ENCODE data around the gene P4HA2. TPM values are rescaled to one million over a fixed set of nuclear protein-coding genes. Genes with fewer than 3 reads are reported as not detected.

Gene P4HA2
- total and polyA plus RNA-seq, 2 experiments from 2014 or later = 5.9 to 8.0 TPM

DNA sequence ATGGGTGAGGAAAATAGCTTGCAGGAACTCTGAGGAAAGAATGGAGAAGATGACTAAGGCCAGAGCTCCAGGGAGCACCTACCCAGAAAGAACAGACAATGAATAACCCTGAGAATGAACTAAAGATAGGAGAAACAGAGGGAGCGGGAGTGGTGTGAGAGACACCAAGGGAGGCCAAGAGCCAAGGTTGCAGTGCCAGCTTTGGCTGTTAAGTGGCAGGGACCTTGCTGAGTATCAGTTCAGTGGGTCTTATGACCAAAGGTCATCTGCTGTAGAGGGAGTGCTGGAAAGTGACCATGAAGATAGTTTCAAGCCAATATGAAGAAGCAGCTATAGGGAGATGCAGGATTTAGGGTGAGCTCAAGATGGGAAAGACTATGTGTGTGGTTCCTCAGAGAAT, 16.7 kb downstream of the P4HA2 start:
- Histone ChIP-seq H3K9me2 (ENCODE audit: insufficient read depth) (0 out of 2 replicates have a peak, but pooled peaks cover 5% of the 10 kb centered on the region), H3K4me1 (ENCODE audit: insufficient read depth) (no peaks in the 10 kb centered on the region), H3K79me2 (replicated peaks; ENCODE audit: insufficient read depth) (no peaks in the 10 kb centered on the region), H3K4me3 (no peak overlapping the region), H3K27me3 (ENCODE audit: insufficient read depth) (no peaks in the 10 kb centered on the region), H3K4me2 (no peak overlapping the region), H3K36me3 (ENCODE audit: insufficient read depth) (no peaks in the 10 kb centered on the region), H4K20me1 (replicated peaks; ENCODE audit: insufficient read depth) (no peaks in the 10 kb centered on the region), H2AFZ (no peak overlapping the region), H3K27ac (ENCODE audit: low read depth) (no peak overlapping the region), H3F3A (replicated peaks; ENCODE audit: low read depth) (no peaks in the 10 kb centered on the region)
- Mint-ChIP-seq H3K4me1 (peaks cover 6% of the 10 kb centered on the region; the same call in 2 of the 3 replicates), H3K4me3 (no peak overlapping the region), H3K27me3 (ENCODE audit: insufficient read depth, low read depth, poor library complexity) (peaks cover 4% of the 10 kb centered on the region), H3K9me3 (no peaks in the 10 kb centered on the region), H3K36me3 (ENCODE audit: low read depth) (no peaks in the 10 kb centered on the region), H3K27ac (no peak overlapping the region)
- DNase-seq (ENCODE audit: low spot score) (no peak), ATAC-seq (no peak)
- TF ChIP-seq NANOG (IDR thresholded peaks at IDR 0.05; ENCODE audit: borderline replicate concordance) = no peak
- no peak for TF ChIP-seq STAT1 (IDR thresholded peaks at IDR 0.05; ENCODE audit: unreplicated experiment)
- TF ChIP-seq EZH2 (IDR thresholded peaks at IDR 0.05; ENCODE audit: low read depth, unreplicated experiment) = no peak
- TF ChIP-seq, protein P1, sequence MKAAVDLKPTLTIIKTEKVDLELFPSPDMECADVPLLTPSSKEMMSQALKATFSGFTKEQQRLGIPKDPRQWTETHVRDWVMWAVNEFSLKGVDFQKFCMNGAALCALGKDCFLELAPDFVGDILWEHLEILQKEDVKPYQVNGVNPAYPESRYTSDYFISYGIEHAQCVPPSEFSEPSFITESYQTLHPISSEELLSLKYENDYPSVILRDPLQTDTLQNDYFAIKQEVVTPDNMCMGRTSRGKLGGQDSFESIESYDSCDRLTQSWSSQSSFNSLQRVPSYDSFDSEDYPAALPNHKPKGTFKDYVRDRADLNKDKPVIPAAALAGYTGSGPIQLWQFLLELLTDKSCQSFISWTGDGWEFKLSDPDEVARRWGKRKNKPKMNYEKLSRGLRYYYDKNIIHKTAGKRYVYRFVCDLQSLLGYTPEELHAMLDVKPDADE (IDR thresholded peaks at IDR 0.05) = no peak
- no peak for TF ChIP-seq CREB1 (CRISPR knock-in tag; IDR thresholded peaks at IDR 0.05; ENCODE audit: low read depth)
- TF ChIP-seq CTCF (conservative IDR thresholded peaks at IDR 0.05; ENCODE audit: low read depth in 2 of 2) = no peak
- TF ChIP-seq EZH2phosphoT487 (IDR thresholded peaks at IDR 0.05; ENCODE audit: unreplicated experiment) = no peak
- TF ChIP-seq POLR2AphosphoS5 (IDR thresholded peaks at IDR 0.05; ENCODE audit: low read depth) = no peak
- TF ChIP-seq JUNB (IDR thresholded peaks at IDR 0.05; ENCODE audit: unreplicated experiment) = no peak
- TF ChIP-seq ZNF331 (CRISPR knock-in tag; IDR thresholded peaks at IDR 0.05; ENCODE audit: low read depth) = no peak
- TF ChIP-seq, protein P2, sequence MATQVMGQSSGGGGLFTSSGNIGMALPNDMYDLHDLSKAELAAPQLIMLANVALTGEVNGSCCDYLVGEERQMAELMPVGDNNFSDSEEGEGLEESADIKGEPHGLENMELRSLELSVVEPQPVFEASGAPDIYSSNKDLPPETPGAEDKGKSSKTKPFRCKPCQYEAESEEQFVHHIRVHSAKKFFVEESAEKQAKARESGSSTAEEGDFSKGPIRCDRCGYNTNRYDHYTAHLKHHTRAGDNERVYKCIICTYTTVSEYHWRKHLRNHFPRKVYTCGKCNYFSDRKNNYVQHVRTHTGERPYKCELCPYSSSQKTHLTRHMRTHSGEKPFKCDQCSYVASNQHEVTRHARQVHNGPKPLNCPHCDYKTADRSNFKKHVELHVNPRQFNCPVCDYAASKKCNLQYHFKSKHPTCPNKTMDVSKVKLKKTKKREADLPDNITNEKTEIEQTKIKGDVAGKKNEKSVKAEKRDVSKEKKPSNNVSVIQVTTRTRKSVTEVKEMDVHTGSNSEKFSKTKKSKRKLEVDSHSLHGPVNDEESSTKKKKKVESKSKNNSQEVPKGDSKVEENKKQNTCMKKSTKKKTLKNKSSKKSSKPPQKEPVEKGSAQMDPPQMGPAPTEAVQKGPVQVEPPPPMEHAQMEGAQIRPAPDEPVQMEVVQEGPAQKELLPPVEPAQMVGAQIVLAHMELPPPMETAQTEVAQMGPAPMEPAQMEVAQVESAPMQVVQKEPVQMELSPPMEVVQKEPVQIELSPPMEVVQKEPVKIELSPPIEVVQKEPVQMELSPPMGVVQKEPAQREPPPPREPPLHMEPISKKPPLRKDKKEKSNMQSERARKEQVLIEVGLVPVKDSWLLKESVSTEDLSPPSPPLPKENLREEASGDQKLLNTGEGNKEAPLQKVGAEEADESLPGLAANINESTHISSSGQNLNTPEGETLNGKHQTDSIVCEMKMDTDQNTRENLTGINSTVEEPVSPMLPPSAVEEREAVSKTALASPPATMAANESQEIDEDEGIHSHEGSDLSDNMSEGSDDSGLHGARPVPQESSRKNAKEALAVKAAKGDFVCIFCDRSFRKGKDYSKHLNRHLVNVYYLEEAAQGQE (IDR thresholded peaks at IDR 0.05; ENCODE audit: unreplicated experiment) = no peak

Data from GM23338 (cell line).